ENCODE measurements around the gene NOTCH1. TPM values are rescaled to one million over a fixed set of nuclear protein-coding genes. Genes with fewer than 3 reads are reported as not detected.

The NOTCH1 gene
- total RNA-seq, 3 donors from 2014 or later, result 12.6 to 33.8 (median 21.1) TPM

DNA sequence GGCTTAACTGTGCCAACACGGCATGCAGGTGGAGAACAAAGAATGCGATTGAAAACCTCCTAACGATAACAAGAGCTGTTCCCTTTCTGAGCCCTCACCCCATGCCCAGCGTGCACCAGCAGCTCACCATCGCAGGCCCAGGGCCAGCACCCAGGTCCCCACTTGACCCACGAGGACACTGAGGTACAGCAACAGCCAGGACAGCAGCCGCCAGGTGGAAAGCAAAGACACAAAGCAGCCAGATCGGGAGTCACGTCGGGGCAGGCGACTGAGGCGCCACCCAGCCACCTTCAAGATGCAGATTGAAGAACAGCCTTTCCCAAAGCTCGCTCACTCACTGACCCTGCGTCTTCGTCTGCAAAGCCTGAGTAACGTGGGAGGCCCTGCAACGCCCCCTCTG lies 56.1 kb downstream of the NOTCH1 start:
- no peak overlapping the region for H3K4me3 ChIP-seq
- no peaks in the 10 kb centered on the region for H3K36me3 ChIP-seq
- H3K9me3 ChIP-seq, result no peaks in the 10 kb centered on the region
- intact Hi-C loops (cut with DNase I; ENCODE audit: low total_unique reads), result loop anchor here (5.0 kb wide), 2 partner anchors 133 to 143 kb away; no protein-coding TSS in a partner anchor
- H3K27ac ChIP-seq, result no peak overlapping the region
- DNase-seq (ENCODE audit: low spot score in 2 of 2), result no peak
- no peaks in the 10 kb centered on the region for H3K27me3 ChIP-seq
- TF ChIP-seq POLR2A (IDR thresholded peaks at IDR 0.05), result no peak
- TF ChIP-seq, protein P1, sequence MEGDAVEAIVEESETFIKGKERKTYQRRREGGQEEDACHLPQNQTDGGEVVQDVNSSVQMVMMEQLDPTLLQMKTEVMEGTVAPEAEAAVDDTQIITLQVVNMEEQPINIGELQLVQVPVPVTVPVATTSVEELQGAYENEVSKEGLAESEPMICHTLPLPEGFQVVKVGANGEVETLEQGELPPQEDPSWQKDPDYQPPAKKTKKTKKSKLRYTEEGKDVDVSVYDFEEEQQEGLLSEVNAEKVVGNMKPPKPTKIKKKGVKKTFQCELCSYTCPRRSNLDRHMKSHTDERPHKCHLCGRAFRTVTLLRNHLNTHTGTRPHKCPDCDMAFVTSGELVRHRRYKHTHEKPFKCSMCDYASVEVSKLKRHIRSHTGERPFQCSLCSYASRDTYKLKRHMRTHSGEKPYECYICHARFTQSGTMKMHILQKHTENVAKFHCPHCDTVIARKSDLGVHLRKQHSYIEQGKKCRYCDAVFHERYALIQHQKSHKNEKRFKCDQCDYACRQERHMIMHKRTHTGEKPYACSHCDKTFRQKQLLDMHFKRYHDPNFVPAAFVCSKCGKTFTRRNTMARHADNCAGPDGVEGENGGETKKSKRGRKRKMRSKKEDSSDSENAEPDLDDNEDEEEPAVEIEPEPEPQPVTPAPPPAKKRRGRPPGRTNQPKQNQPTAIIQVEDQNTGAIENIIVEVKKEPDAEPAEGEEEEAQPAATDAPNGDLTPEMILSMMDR (IDR thresholded peaks at IDR 0.05), result no peak
- TF ChIP-seq POLR2AphosphoS5 (IDR thresholded peaks at IDR 0.05), result no peak
- H3K4me1 ChIP-seq, result peaks cover 2% of the 10 kb centered on the region in 2 donors

DNA sequence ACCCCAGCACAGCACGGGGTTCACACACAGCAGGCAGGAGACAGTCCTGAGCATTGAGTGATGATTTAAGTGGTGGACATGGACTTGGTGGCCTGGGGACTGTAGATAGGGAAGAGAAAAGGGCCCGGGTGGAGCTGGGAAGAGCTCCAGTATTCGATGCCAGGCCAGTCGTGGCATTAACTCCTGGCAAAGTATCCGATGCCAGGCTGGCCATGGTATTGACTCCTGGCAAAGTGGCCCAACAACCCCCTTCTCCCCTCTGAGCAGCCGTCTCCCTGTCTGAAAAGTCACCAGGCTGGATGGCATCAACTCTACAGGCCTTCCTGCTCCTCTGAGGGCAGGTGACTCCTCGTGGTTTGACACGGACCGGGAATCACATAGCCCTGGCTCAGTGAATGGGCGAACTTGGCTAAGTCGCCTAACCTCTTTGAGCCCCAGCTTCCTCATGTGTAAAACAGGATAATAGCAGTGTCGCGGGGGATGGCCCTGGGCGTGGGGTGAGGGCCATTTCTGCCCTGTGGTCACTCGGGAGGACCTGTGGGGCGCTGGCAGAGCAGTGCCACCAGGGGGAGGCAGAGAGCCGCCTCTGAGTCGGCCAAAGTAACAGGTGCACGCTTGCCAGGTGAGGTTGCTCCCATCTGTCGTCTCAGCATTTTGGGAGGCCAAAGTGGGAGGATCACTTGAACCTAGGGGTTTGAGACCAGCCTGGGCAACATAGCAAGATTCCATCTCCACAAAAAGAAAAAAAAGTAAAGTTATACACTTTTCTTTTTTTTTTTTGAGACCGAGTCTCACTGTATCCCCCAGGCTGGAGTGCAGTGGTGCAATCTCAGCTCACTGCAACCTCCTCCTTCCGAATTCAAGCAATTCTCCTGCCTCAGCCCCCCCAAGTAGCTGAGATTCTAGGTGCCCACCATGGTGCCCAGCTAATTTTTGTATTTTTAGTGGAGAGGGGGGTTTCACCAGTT lies 57.3 kb downstream of the NOTCH1 start:
- DNase-seq (ENCODE audit: low spot score in 2 of 2), result peak; percentile 61 to 82
- H3K27ac ChIP-seq, result no peak overlapping the region
- intact Hi-C loops (cut with DNase I; ENCODE audit: low total_unique reads), result loop anchor here (5.0 kb wide), 1 partner anchor 144 kb away; no protein-coding TSS in a partner anchor
- H3K27me3 ChIP-seq, result no peaks in the 10 kb centered on the region
- no peaks in the 10 kb centered on the region for H3K36me3 ChIP-seq
- no peak overlapping the region for H3K4me3 ChIP-seq
- peaks cover 7 to 8% of the 10 kb centered on the region in 2 donors for H3K4me1 ChIP-seq
- TF ChIP-seq, protein P1 (IDR thresholded peaks at IDR 0.05), result peak; percentile 79 to 99 (median 96)
- TF ChIP-seq POLR2AphosphoS5 (IDR thresholded peaks at IDR 0.05) (no peak), POLR2A (IDR thresholded peaks at IDR 0.05) (no peak)
- H3K9me3 ChIP-seq, result no peaks in the 10 kb centered on the region

DNA sequence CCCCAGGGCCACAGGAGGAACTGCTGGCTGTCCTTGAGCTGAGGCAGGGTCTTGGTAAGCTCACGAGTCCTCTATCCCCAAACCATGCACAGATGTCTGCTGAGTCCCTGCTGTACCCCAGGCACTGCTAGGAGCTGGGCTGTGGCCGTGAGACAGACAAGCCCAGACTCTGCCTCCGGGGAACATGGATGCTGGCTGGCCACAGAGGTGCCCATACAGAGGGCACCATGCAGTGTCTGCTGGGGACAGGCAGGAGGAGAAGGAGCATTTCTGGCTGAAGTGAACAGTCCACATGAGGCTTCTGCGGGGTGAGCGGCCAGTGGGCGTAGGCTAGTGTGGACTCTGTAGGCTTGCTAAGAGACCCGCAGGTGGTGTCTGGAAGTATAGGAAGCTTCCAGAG lies 58.2 kb downstream of the NOTCH1 start:
- peaks cover 7 to 8% of the 10 kb centered on the region in 2 donors for H3K4me1 ChIP-seq
- no peaks in the 10 kb centered on the region for H3K9me3 ChIP-seq
- no peak overlapping the region for H3K27ac ChIP-seq
- no peak for DNase-seq (ENCODE audit: low spot score in 2 of 2)
- no peaks in the 10 kb centered on the region for H3K36me3 ChIP-seq
- intact Hi-C loops (cut with DNase I; ENCODE audit: low total_unique reads), result loop anchor here (5.0 kb wide), 1 partner anchor 145 kb away; no protein-coding TSS in a partner anchor
- TF ChIP-seq POLR2AphosphoS5 (IDR thresholded peaks at IDR 0.05), result no peak
- TF ChIP-seq POLR2A (IDR thresholded peaks at IDR 0.05), result no peak
- TF ChIP-seq, protein P1 (IDR thresholded peaks at IDR 0.05), result no peak
- no peak overlapping the region for H3K4me3 ChIP-seq
- H3K27me3 ChIP-seq, result no peaks in the 10 kb centered on the region

DNA sequence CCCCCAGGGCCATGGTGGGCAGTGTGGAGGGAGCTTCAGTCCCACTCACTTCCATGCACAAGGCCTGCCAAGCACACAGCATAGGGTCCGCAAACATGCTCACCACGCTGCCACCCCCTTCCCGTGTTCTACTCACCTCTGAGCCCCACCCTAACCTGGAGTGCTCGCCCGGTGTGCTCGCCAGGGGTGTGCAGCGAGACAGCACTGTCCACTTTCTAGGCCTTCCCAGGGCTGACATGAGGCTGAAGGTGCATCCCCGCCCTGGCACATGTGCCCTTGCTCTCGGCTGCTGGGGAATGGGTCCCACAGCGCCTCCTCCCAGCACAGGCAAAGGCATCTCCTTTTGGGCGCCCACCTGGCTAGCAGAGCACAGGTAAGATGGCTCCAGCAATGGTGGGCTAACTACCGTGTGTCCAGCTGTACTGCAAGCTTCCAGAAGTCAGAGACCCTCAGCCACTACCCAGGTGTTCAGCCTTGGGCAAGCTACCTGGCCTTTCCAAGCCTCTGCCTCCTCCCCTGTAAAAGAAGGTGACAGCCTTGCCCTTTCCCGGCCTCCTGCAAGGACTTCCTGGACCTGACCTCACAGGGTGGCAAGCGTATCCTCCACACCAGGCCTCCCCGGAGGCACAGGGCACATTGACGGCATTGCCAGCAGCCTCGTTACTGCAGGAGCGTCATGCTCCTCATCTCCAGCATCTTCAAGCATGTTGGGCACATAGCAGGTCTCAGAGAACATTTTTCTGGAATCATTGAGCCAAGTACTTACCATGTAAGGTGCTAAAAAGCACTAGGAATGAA lies 58.8 kb downstream of the NOTCH1 start:
- Histone ChIP-seq H3K4me1 (peaks cover 7 to 10% of the 10 kb centered on the region in 2 donors), H3K36me3 (no peaks in the 10 kb centered on the region), H3K27ac (no peak overlapping the region), H3K27me3 (no peaks in the 10 kb centered on the region), H3K4me3 (no peak overlapping the region), H3K9me3 (no peaks in the 10 kb centered on the region)
- intact Hi-C loops (cut with DNase I; ENCODE audit: low total_unique reads), result loop anchor here (1.0 to 5.0 kb wide), 2 partner anchors 41 to 145 kb away; no protein-coding TSS in a partner anchor
- no peak for DNase-seq (ENCODE audit: low spot score in 2 of 2)
- no peak for TF ChIP-seq POLR2AphosphoS5 (IDR thresholded peaks at IDR 0.05)
- TF ChIP-seq, protein P1 (IDR thresholded peaks at IDR 0.05), result no peak
- no peak for TF ChIP-seq POLR2A (IDR thresholded peaks at IDR 0.05)
